MCF 10A (cell line): ENCODE data around the gene LPAR6. TPM values are rescaled to one million over a fixed set of nuclear protein-coding genes. Genes with fewer than 3 reads are reported as not detected.
A peak's percentile ranks its signal among the peaks of the same experiment; 100 is the strongest.

Experiments used
- BruUV-seq: library from RNA; stranded (reverse); fragments of 400-500 nt; replicated peaks from 2 replicates; lab custom pipeline; 2021; lab: Mats Ljungman, UMichigan
- CTCF ChIA-PET: fragments of 300-600 bp; sonication (Branson Sonifier 250); formaldehyde crosslinking; extraction: SDS; loops from one replicate; lab custom pipeline; 2021; ENCODE audit warnings: antibody characterized with exemption, inconsistent platforms; lab: Yijun Ruan, JAX
- POLR2A ChIA-PET: fragments of 300-600, 350-650 bp; sonication (Branson Sonifier 250); formaldehyde crosslinking; extraction: SDS; loops from one replicate; lab custom pipeline; 2020; ENCODE audit warnings: antibody characterized with exemption, inconsistent platforms; lab: Yijun Ruan, JAX
- DNase-seq: peaks from one replicate; pipeline ENCODE4 v3.0.0-alpha.2; 2018; ENCODE audit not compliant: unreplicated experiment
- H3K27ac Mint-ChIP-seq: one replicate; pipeline ENCODE4 v1.8.0; 2022; ENCODE audit warnings: mild to moderate bottlenecking, low read depth, mixed read lengths; ENCODE audit not compliant: unreplicated experiment
- H3K27me3 Mint-ChIP-seq: one replicate; pipeline ENCODE4 v1.8.0; 2022; ENCODE audit warnings: mixed read lengths; ENCODE audit not compliant: insufficient read depth, unreplicated experiment
- H3K36me3 Mint-ChIP-seq: one replicate; pipeline ENCODE4 v1.8.0; 2022; ENCODE audit warnings: mild to moderate bottlenecking, moderate library complexity, mixed read lengths; ENCODE audit not compliant: insufficient read depth, unreplicated experiment
- H3K4me1 Mint-ChIP-seq: one replicate; pipeline ENCODE4 v1.8.0; 2022; ENCODE audit warnings: mixed read lengths; ENCODE audit not compliant: insufficient read depth, unreplicated experiment
- H3K4me3 Mint-ChIP-seq: one replicate; pipeline ENCODE4 v1.8.0; 2022; ENCODE audit warnings: mild to moderate bottlenecking, moderate library complexity, mixed read lengths; ENCODE audit not compliant: unreplicated experiment
- H3K9me3 Mint-ChIP-seq: one replicate; pipeline ENCODE4 v1.8.0; 2022; ENCODE audit warnings: mixed read lengths; ENCODE audit not compliant: unreplicated experiment
- intact Hi-C: fragments of 100-400 bp; cut with micrococcal nuclease; formaldehyde crosslinking; loops from 2 replicates; pipeline ENCODE4 v1.14.1; 2022
- total RNA-seq: library from RNA; stranded (reverse); gene quantifications from 2 replicates; pipeline ENCODE4 v1.2.3, GENCODE V29; 2022
- TF ChIP-seq, protein P1 (sequence below): fragments of 200-600 bp; IDR thresholded peaks from one replicate; pipeline ENCODE4 v1.8.0; 2022; ENCODE audit warnings: antibody characterized with exemption, mild to moderate bottlenecking; ENCODE audit not compliant: unreplicated experiment

LPAR6 gene
- total RNA-seq, 1 experiment from 2014 or later: 3.1 TPM

DNA sequence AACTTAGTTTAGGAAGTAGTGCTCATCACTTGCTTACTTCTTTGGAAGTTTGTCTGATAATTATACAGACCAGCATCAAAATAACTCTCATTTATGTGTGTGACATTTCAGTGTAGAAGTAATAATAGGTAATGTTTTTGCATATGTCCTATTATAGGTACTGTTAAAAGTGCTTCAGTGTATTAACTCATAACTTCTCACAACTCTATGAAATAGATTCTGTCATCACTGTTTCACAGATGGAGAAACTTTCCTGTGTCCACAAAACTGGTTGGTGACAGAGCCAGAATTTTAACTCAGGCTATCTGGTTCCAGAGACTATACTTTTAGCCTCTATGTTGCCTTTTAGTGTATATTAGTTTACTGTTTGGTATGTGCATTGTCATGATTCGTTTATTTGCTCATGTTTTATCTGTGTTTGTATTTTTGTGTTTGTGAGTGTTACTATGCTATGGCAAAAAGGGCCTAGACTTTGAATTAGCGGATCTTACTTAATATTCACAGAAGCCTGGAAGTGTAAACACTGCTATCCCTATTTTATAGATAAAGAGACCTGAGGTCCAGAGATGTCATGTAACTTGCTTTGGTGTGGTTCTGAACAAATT lies 12.7 kb downstream of the LPAR6 start:
- ChIA-PET CTCF (no interaction called here), POLR2A (interaction anchor here (1.0 to 3.9 kb wide), 12 partner anchors 8 to 179 kb away, joined by 4 to 42 read pairs (median 8); partner anchors contain the start of genes ITM2B and LPAR6)
- peak; percentile 11 for DNase-seq
- H3K36me3 Mint-ChIP-seq: peaks cover 19% of the 10 kb centered on the region
- TF ChIP-seq, protein P1, sequence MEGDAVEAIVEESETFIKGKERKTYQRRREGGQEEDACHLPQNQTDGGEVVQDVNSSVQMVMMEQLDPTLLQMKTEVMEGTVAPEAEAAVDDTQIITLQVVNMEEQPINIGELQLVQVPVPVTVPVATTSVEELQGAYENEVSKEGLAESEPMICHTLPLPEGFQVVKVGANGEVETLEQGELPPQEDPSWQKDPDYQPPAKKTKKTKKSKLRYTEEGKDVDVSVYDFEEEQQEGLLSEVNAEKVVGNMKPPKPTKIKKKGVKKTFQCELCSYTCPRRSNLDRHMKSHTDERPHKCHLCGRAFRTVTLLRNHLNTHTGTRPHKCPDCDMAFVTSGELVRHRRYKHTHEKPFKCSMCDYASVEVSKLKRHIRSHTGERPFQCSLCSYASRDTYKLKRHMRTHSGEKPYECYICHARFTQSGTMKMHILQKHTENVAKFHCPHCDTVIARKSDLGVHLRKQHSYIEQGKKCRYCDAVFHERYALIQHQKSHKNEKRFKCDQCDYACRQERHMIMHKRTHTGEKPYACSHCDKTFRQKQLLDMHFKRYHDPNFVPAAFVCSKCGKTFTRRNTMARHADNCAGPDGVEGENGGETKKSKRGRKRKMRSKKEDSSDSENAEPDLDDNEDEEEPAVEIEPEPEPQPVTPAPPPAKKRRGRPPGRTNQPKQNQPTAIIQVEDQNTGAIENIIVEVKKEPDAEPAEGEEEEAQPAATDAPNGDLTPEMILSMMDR: no peak
- H3K4me1 Mint-ChIP-seq: peaks cover 38% of the 10 kb centered on the region
- intact Hi-C loops: loop anchor here (2.0 kb wide), 1 partner anchor 65 kb away; no protein-coding TSS in a partner anchor
- no TSS peak for BruUV-seq
- peak overlapping the region; percentile 94 for H3K27ac Mint-ChIP-seq
- peaks cover 6% of the 10 kb centered on the region for H3K9me3 Mint-ChIP-seq
- H3K27me3 Mint-ChIP-seq: no peaks in the 10 kb centered on the region
- peak overlapping the region; percentile 50 for H3K4me3 Mint-ChIP-seq

DNA sequence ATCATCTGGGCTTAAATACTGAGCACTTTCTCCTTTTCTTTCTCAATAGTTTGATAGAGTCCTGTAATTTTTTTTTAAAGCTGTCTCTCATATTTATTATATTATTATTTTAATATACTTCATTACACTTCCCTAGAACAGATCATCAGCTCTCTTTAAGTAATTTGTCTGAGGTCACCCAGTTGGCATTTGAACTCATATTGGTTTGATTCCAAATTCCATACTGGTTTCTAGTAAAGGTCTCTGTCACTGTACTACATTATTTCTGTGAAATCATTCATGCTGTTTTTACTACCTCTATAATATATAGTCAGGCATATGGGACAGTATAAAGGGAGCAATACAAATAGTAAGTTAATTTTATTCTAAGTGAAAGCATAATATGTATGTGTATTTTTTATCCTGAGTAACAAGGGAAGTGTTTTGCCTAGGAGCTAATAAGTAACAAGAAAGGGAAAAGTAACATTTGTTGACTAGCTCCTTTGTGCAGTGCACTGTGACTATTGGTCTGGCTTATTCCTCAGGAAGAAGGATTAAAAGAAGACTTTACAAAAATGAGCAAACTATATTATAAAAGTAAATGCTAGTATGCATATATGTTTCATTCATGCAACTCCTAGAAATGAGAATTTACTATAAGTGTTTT lies 14.3 kb downstream of the LPAR6 start:
- Mint-ChIP-seq H3K4me3 (no peak overlapping the region), H3K27me3 (no peaks in the 10 kb centered on the region), H3K4me1 (peaks cover 38% of the 10 kb centered on the region), H3K9me3 (peaks cover 8% of the 10 kb centered on the region), H3K27ac (peak overlapping the region; percentile 94), H3K36me3 (peaks cover 15% of the 10 kb centered on the region)
- ChIA-PET POLR2A (interaction anchor here (0.6 to 2.8 kb wide), 17 partner anchors 9 to 180 kb away, joined by 3 to 22 read pairs (median 4); partner anchors contain the start of genes ITM2B and LPAR6), CTCF (interaction anchor here (0.8 to 1.6 kb wide), 5 partner anchors 45 to 185 kb away, joined by 3 to 5 read pairs (median 4); no protein-coding TSS in a partner anchor)
- BruUV-seq: no TSS peak
- DNase-seq: peak; percentile 11
- TF ChIP-seq, protein P1: no peak
- intact Hi-C loops: no loop called here

DNA sequence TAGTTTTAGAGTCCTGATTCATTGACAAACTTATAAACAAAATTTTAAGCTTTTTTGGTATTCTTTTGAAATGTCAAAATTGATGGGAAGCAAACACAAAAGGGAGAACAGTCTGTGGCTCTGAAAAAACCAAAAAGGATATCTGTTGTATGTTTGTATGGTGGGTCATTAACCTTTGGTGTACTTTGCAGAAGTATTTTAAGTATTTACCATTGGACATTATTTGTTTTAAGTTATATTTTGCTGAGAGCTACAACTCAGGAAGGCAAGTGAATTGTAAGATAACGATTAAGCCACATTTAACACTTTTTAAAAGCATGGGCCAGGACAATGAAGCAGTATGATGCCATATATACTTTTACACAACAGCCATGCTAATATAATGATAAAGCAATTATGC lies 15.2 kb downstream of the LPAR6 start:
- POLR2A ChIA-PET: interaction anchor here (0.6 to 2.8 kb wide), 15 partner anchors 9 to 181 kb away, joined by 3 to 22 read pairs (median 4); partner anchors contain the start of genes ITM2B and LPAR6
- H3K27ac Mint-ChIP-seq: no peak overlapping the region
- H3K4me3 Mint-ChIP-seq: no peak overlapping the region
- intact Hi-C loops: no loop called here
- H3K36me3 Mint-ChIP-seq: peaks cover 22% of the 10 kb centered on the region
- TF ChIP-seq, protein P1: no peak
- CTCF ChIA-PET: interaction anchor here (0.6 to 1.6 kb wide), 4 partner anchors 171 to 360 kb away, joined by 3 to 5 read pairs (median 4); partner anchors contain the start of gene NUDT15
- peaks cover 32% of the 10 kb centered on the region for H3K4me1 Mint-ChIP-seq
- no peak for DNase-seq
- no peaks in the 10 kb centered on the region for H3K27me3 Mint-ChIP-seq
- BruUV-seq: no TSS peak
- peaks cover 8% of the 10 kb centered on the region for H3K9me3 Mint-ChIP-seq

DNA sequence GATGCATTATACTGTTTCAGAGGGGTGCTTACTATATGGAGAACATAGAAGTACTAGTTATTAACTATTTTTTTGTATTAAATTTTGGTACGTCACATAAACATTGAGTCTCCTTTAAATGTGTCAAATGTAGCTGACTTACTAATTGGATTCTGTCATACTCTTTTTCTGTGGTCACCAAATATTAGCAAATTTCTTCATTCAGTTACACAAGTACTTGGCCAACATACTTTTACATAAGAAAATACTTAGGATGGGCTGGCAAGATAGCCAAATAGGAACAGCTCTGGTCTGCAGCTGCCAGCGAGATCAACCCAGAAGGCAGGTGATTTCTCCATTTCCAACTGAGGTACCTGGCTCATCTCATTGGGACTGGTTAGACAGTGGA lies 19.2 kb downstream of the LPAR6 start:
- Mint-ChIP-seq H3K4me1 (peaks cover 8% of the 10 kb centered on the region), H3K9me3 (peaks cover 8% of the 10 kb centered on the region), H3K4me3 (no peak overlapping the region), H3K27ac (no peak overlapping the region), H3K27me3 (no peaks in the 10 kb centered on the region), H3K36me3 (peaks cover 30% of the 10 kb centered on the region)
- intact Hi-C loops: no loop called here
- POLR2A ChIA-PET: interaction anchor here (0.7 kb wide), 1 partner anchor 56 kb away, joined by 3 read pairs; no protein-coding TSS in a partner anchor
- TF ChIP-seq, protein P1: no peak
- BruUV-seq: no TSS peak
- CTCF ChIA-PET: interaction anchor here (0.5 to 1.3 kb wide), 3 partner anchors 21 to 1073 kb away, joined by 3 to 5 read pairs (median 3); no protein-coding TSS in a partner anchor
- no peak for DNase-seq
